ENCODE results near the gene SPATA7. TPM values are rescaled to one million over a fixed set of nuclear protein-coding genes. Genes with fewer than 3 reads are reported as not detected.
A peak's percentile ranks its signal among the peaks of the same experiment; 100 is the strongest.

Gene SPATA7
- total RNA-seq, 1 donor from 2014 or later, result 6.5 TPM

- no peak overlapping the region for H3K9ac ChIP-seq (ENCODE audit: low read length)
- no peak overlapping the region for H3K4me3 ChIP-seq (ENCODE audit: insufficient read depth, low read depth, low read length)
- no peak overlapping the region for H3K4me3 Mint-ChIP-seq (ENCODE audit: unreplicated experiment)
- H3K79me2 ChIP-seq (ENCODE audit: insufficient read depth, low read length), result no peaks in the 10 kb centered on the region
- no peaks in the 10 kb centered on the region for H3K36me3 ChIP-seq (ENCODE audit: insufficient read depth, low read length)
- no peak for DNase-seq (ENCODE audit: low read depth)
- no peak overlapping the region for H3K4me2 ChIP-seq (ENCODE audit: low read length)
- no peaks in the 10 kb centered on the region for H3K4me1 ChIP-seq (ENCODE audit: insufficient read depth, low read length)
- peaks cover 10% of the 10 kb centered on the region for H3K9me3 Mint-ChIP-seq (ENCODE audit: unreplicated experiment)
- H3K9me3 ChIP-seq (ENCODE audit: insufficient read depth, low read depth, low read length), result no peaks in the 10 kb centered on the region
- TF ChIP-seq EZH2 (IDR thresholded peaks at IDR 0.05; ENCODE audit: insufficient read depth, low read length), result no peak
- TF ChIP-seq, protein P1, sequence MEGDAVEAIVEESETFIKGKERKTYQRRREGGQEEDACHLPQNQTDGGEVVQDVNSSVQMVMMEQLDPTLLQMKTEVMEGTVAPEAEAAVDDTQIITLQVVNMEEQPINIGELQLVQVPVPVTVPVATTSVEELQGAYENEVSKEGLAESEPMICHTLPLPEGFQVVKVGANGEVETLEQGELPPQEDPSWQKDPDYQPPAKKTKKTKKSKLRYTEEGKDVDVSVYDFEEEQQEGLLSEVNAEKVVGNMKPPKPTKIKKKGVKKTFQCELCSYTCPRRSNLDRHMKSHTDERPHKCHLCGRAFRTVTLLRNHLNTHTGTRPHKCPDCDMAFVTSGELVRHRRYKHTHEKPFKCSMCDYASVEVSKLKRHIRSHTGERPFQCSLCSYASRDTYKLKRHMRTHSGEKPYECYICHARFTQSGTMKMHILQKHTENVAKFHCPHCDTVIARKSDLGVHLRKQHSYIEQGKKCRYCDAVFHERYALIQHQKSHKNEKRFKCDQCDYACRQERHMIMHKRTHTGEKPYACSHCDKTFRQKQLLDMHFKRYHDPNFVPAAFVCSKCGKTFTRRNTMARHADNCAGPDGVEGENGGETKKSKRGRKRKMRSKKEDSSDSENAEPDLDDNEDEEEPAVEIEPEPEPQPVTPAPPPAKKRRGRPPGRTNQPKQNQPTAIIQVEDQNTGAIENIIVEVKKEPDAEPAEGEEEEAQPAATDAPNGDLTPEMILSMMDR (IDR thresholded peaks at IDR 0.05; ENCODE audit: insufficient read depth, low read depth, low read length), result no peak
- no peaks in the 10 kb centered on the region for H3K27me3 ChIP-seq (ENCODE audit: insufficient read depth, low read length)
- H3K27ac Mint-ChIP-seq (ENCODE audit: unreplicated experiment), result no peak overlapping the region
- H3K36me3 Mint-ChIP-seq (ENCODE audit: low read depth, unreplicated experiment), result peaks cover 18% of the 10 kb centered on the region
- peaks cover 3% of the 10 kb centered on the region for H3K4me1 Mint-ChIP-seq (ENCODE audit: low read depth, unreplicated experiment)
- no peak for FAIRE-seq
- no peak overlapping the region for H2AFZ ChIP-seq (ENCODE audit: low read depth, low read length)
- no peaks in the 10 kb centered on the region for H3K27me3 Mint-ChIP-seq (ENCODE audit: low read depth, unreplicated experiment)
- H4K20me1 ChIP-seq (ENCODE audit: insufficient read depth, low read length), result no peaks in the 10 kb centered on the region
- H3K27ac ChIP-seq (ENCODE audit: low read depth, low read length), result no peak overlapping the region
Measured at GRCh38 chr14:88420187-88420586, 34.7 kb downstream of the SPATA7 start.

- no peaks in the 10 kb centered on the region for H3K9me3 ChIP-seq (ENCODE audit: insufficient read depth, low read depth, low read length)
Measured at GRCh38 chr14:88421286-88421685, 35.8 kb downstream of the SPATA7 start.

GRCh38 chr14:88422047-88422446 is 36.6 kb downstream of the SPATA7 start:
- no peak overlapping the region for H3K27ac Mint-ChIP-seq (ENCODE audit: unreplicated experiment)
- H3K27ac ChIP-seq (ENCODE audit: low read depth, low read length), result no peak overlapping the region
- H3K9ac ChIP-seq (ENCODE audit: low read length), result no peak overlapping the region
- H3K27me3 ChIP-seq (ENCODE audit: insufficient read depth, low read length), result no peaks in the 10 kb centered on the region
- no peaks in the 10 kb centered on the region for H4K20me1 ChIP-seq (ENCODE audit: insufficient read depth, low read length)
- DNase-seq (ENCODE audit: low read depth) (no peak), FAIRE-seq (no peak)
- H3K4me2 ChIP-seq (ENCODE audit: low read length), result no peak overlapping the region
- peaks cover 6% of the 10 kb centered on the region for H3K9me3 Mint-ChIP-seq (ENCODE audit: unreplicated experiment)
- no peaks in the 10 kb centered on the region for H3K9me3 ChIP-seq (ENCODE audit: insufficient read depth, low read depth, low read length)
- no peaks in the 10 kb centered on the region for H3K36me3 ChIP-seq (ENCODE audit: insufficient read depth, low read length)
- TF ChIP-seq, protein P1 (IDR thresholded peaks at IDR 0.05; ENCODE audit: insufficient read depth, low read depth, low read length), result no peak
- no peak for TF ChIP-seq EZH2 (IDR thresholded peaks at IDR 0.05; ENCODE audit: insufficient read depth, low read length)
- peaks cover 10% of the 10 kb centered on the region for H3K36me3 Mint-ChIP-seq (ENCODE audit: low read depth, unreplicated experiment)
- H3K4me3 Mint-ChIP-seq (ENCODE audit: unreplicated experiment), result no peak overlapping the region
- no peaks in the 10 kb centered on the region for H3K79me2 ChIP-seq (ENCODE audit: insufficient read depth, low read length)
- H3K4me1 Mint-ChIP-seq (ENCODE audit: low read depth, unreplicated experiment), result peaks cover 3% of the 10 kb centered on the region
- no peak overlapping the region for H2AFZ ChIP-seq (ENCODE audit: low read depth, low read length)
- H3K4me1 ChIP-seq (ENCODE audit: insufficient read depth, low read length), result peaks cover 2% of the 10 kb centered on the region
- H3K4me3 ChIP-seq (ENCODE audit: insufficient read depth, low read depth, low read length), result no peak overlapping the region
- no peaks in the 10 kb centered on the region for H3K27me3 Mint-ChIP-seq (ENCODE audit: low read depth, unreplicated experiment)

More at GRCh38 chr14:88421286-88421685, 35.8 kb downstream of the SPATA7 start:
- peak; percentile 24 for DNase-seq (ENCODE audit: low read depth)
- H3K9me3 Mint-ChIP-seq (ENCODE audit: unreplicated experiment), result peaks cover 6% of the 10 kb centered on the region
- Histone ChIP-seq H3K9ac (ENCODE audit: low read length) (no peak overlapping the region), H2AFZ (ENCODE audit: low read depth, low read length) (no peak overlapping the region), H3K27me3 (ENCODE audit: insufficient read depth, low read length) (no peaks in the 10 kb centered on the region), H3K4me1 (ENCODE audit: insufficient read depth, low read length) (no peaks in the 10 kb centered on the region), H3K27ac (ENCODE audit: low read depth, low read length) (no peak overlapping the region), H3K36me3 (ENCODE audit: insufficient read depth, low read length) (no peaks in the 10 kb centered on the region), H3K4me2 (ENCODE audit: low read length) (no peak overlapping the region), H4K20me1 (ENCODE audit: insufficient read depth, low read length) (no peaks in the 10 kb centered on the region), H3K79me2 (ENCODE audit: insufficient read depth, low read length) (no peaks in the 10 kb centered on the region), H3K4me3 (ENCODE audit: insufficient read depth, low read depth, low read length) (no peak overlapping the region)
- no peaks in the 10 kb centered on the region for H3K27me3 Mint-ChIP-seq (ENCODE audit: low read depth, unreplicated experiment)
- H3K4me1 Mint-ChIP-seq (ENCODE audit: low read depth, unreplicated experiment), result peaks cover 3% of the 10 kb centered on the region
- no peak for TF ChIP-seq EZH2 (IDR thresholded peaks at IDR 0.05; ENCODE audit: insufficient read depth, low read length)
- TF ChIP-seq, protein P1 (IDR thresholded peaks at IDR 0.05; ENCODE audit: insufficient read depth, low read depth, low read length), result no peak
- FAIRE-seq, result no peak
- H3K27ac Mint-ChIP-seq (ENCODE audit: unreplicated experiment), result no peak overlapping the region
- H3K36me3 Mint-ChIP-seq (ENCODE audit: low read depth, unreplicated experiment), result peaks cover 12% of the 10 kb centered on the region
- H3K4me3 Mint-ChIP-seq (ENCODE audit: unreplicated experiment), result no peak overlapping the region

Data from astrocyte (in vitro differentiated cells and primary cell).